Immature natural killer cell (primary cell): ENCODE results near the gene SV2B. TPM values are rescaled to one million over a fixed set of nuclear protein-coding genes. Genes with fewer than 3 reads are reported as not detected.

Experiments
- DNase-seq, 3 donors: peaks; one replicate each; pipeline ENCODE4 v3.0.0; 2022; ENCODE audit warnings: mixed read lengths in 1 of 3
- H3K27ac Mint-ChIP-seq, 6 donors: one replicate each; pipeline ENCODE4 v1.8.0; 2020; ENCODE audit warnings: mixed read lengths in 6 of 6, mild to moderate bottlenecking in 5 of 6, inconsistent platforms in 4 of 6, moderate library complexity in 3 of 6
- H3K27me3 Mint-ChIP-seq, 3 donors: one replicate each; pipeline ENCODE4 v1.8.0; 2020 to 2021; ENCODE audit warnings: low read depth in 3 of 3, mild to moderate bottlenecking in 3 of 3, mixed read lengths in 3 of 3, moderate library complexity in 3 of 3, inconsistent platforms in 1 of 3
- H3K36me3 Mint-ChIP-seq, 3 donors: one replicate each; pipeline ENCODE4 v1.8.0; 2020; ENCODE audit warnings: mixed read lengths in 3 of 3, inconsistent platforms in 2 of 3, mild to moderate bottlenecking in 2 of 3
- H3K4me1 Mint-ChIP-seq, 2 donors: one replicate each; pipeline ENCODE4 v1.8.0; 2020; ENCODE audit warnings: inconsistent platforms in 2 of 2, mild to moderate bottlenecking in 2 of 2, mixed read lengths in 2 of 2, moderate library complexity in 1 of 2
- H3K4me3 Mint-ChIP-seq, 5 donors: one replicate each; pipeline ENCODE4 v1.8.0; 2020; ENCODE audit warnings: mild to moderate bottlenecking in 5 of 5, mixed read lengths in 5 of 5, inconsistent platforms in 3 of 5, moderate library complexity in 3 of 5
- H3K9me3 Mint-ChIP-seq, 6 donors: one replicate each; pipeline ENCODE4 v1.8.0; 2020; ENCODE audit warnings: mild to moderate bottlenecking in 6 of 6, mixed read lengths in 6 of 6, inconsistent platforms in 4 of 6, moderate library complexity in 3 of 6
- polyA plus RNA-seq, 3 donors: library from polyadenylated mRNA; unstranded; fragments of 300-500 nt; fragmentation: Illumina TruSeq; gene quantifications; one replicate each; pipeline ENCODE4 v1.2.3, GENCODE V29; 2021

SV2B gene
- polyA plus RNA-seq, 3 donors from 2014 or later: not detected

DNA sequence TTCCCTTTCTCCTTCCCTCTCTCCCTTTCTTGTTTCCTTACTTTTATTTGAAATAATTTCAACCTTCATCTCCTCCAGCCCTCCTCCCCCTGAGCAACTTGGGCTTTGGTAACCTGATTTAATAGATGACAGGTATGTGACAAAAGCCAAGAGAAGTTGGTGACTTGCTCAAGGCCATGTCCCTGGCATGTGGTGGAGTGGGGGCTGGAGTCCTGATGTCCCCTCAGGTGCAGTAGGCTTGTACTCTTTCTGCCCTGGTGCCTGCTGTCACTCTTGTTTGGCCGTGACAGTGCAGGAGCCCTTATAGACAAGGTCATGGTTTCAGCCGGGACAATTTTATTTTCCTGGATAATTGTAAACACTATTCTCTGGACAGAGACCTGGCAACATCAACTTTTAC is 152.7 kb downstream of the SV2B start:
- DNase-seq: no peak
- Mint-ChIP-seq H3K4me1 (peaks cover 4 to 6% of the 10 kb centered on the region in 2 donors), H3K27me3 (peaks cover 0 to 15% (median 6%) of the 10 kb centered on the region in 3 donors), H3K9me3 (peaks cover 0 to 1% (median 0%) of the 10 kb centered on the region in 6 donors), H3K4me3 (no peak overlapping the region), H3K27ac (no peak overlapping the region), H3K36me3 (no peaks in the 10 kb centered on the region)

DNA sequence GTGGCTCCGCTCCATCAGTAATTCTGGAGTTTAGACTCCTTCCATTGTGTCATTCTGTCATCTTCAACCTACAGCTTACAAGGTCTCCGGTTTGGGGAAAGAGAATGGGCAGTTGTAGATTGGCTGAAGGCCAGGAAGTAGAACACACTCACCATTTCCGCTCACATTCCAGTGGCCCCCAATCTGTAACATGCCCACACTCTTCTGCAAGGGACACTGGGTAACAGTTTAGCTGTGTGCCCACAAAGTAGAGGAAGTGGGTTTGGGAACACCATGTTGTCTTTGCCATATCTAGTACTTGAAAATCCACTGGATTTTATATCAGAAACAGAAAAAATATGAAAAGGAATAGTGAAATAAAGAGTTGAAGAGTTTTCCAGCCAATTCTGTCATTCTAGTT is 153.5 kb downstream of the SV2B start:
- no peak overlapping the region for H3K27ac Mint-ChIP-seq
- H3K9me3 Mint-ChIP-seq: peaks cover 0 to 1% (median 0%) of the 10 kb centered on the region in 6 donors
- H3K36me3 Mint-ChIP-seq: no peaks in the 10 kb centered on the region
- H3K4me1 Mint-ChIP-seq: peaks cover 4 to 6% of the 10 kb centered on the region in 2 donors
- DNase-seq: no peak
- H3K4me3 Mint-ChIP-seq: no peak overlapping the region
- peaks cover 0 to 15% (median 6%) of the 10 kb centered on the region in 3 donors for H3K27me3 Mint-ChIP-seq

DNA sequence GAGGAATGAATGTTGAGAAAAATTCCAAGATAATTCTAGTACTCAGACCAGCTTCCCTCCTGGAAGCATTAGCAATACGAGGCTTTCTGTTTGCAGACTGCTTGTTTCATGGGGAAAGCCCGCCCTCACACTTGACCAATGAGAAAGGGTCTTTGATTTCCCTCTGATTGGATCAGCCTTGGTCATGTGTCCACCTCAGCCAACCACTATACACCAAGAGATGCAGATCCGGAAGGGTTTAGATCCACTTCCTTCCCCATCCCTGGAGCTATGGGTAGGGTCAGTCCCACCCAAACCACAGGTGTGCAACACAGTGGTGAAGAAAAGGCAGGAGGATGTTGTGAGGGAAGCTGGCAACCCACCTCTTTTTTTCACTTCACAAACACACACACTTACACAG is 154.7 kb downstream of the SV2B start:
- Mint-ChIP-seq H3K27me3 (peaks cover 0 to 14% (median 6%) of the 10 kb centered on the region in 3 donors), H3K27ac (no peak overlapping the region), H3K36me3 (no peaks in the 10 kb centered on the region), H3K9me3 (peaks cover 0 to under 1% (median 0%) of the 10 kb centered on the region in 6 donors), H3K4me3 (no peak overlapping the region), H3K4me1 (peaks cover 4 to 6% of the 10 kb centered on the region in 2 donors)
- no peak for DNase-seq

DNA sequence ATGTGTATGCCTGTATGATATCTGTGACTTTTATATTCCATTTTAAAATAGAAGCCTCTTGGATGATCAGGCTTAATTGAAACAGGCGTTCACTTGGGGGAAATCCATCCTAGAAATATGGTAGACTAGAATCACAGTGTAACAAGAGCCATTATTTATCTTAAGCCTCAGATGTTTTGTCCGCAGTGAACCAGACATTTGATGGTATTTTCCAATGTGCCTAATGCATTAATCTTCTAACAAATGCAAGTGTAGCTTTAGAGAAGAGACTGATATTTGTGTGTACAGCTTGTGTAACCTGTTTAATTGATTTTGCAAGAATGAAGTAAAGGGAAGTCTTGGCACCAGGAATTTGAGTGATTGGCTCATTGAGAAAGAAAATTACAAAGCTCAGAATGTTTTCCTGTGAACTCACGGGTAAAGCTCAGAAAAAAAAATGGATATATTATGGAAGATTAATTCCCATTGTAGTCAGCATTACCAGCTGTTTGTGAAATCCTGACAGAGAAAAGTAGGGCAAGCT is 155.7 kb downstream of the SV2B start:
- no peaks in the 10 kb centered on the region for H3K36me3 Mint-ChIP-seq
- H3K27me3 Mint-ChIP-seq: peaks cover 0 to 18% (median 6%) of the 10 kb centered on the region in 3 donors
- DNase-seq: no peak
- H3K27ac Mint-ChIP-seq: no peak overlapping the region
- H3K9me3 Mint-ChIP-seq: no peaks in the 10 kb centered on the region
- no peak overlapping the region for H3K4me3 Mint-ChIP-seq
- H3K4me1 Mint-ChIP-seq: peaks cover 4 to 6% of the 10 kb centered on the region in 2 donors

DNA sequence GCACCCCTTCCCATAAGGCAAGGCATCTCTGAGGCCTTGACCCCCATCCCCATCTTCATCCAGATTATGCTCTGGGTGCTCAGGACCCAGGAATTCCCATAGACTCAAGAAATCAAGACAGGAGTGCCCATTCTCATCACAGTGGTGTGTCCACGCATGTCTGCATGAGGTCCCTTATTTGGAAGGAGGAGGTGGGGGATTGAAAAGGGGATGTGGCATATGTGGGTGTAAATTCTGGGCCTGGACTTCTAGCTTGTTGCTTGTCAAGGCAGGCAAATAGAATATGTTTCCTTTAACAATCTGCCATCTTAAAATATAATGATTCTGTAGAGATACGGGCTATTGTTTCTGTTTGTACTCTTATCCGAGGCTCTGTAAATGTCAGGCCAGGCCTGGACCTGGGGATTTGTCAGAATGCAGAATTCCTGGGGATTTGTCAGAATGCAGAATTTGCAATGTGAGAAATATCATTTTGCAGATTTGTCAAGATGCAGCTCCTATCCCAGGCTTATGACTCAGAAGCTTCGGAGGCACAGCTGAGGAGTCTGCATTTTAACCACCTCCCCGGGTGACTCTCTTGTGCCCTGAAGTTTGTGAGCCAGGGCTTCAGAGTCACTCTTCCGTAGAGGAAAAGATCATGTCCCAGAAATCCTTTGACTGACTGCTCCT is 157.8 kb downstream of the SV2B start:
- Mint-ChIP-seq H3K9me3 (no peaks in the 10 kb centered on the region), H3K27me3 (peaks cover 0 to 13% (median 6%) of the 10 kb centered on the region in 3 donors), H3K4me3 (no peak overlapping the region), H3K36me3 (no peaks in the 10 kb centered on the region), H3K4me1 (peaks cover 4 to 6% of the 10 kb centered on the region in 2 donors), H3K27ac (no peak overlapping the region)
- DNase-seq: no peak

- no peak for DNase-seq
- Mint-ChIP-seq H3K9me3 (no peaks in the 10 kb centered on the region), H3K27ac (no peak overlapping the region), H3K4me3 (no peak overlapping the region), H3K4me1 (peaks cover 4 to 5% of the 10 kb centered on the region in 2 donors), H3K36me3 (no peaks in the 10 kb centered on the region), H3K27me3 (peaks cover 0 to 13% (median 6%) of the 10 kb centered on the region in 3 donors)
These were observed 158.3 kb downstream of the SV2B start for GRCh38 chr15:91258415-91258759.

- DNase-seq: no peak
- Mint-ChIP-seq H3K27me3 (peaks cover 0 to 11% (median 6%) of the 10 kb centered on the region in 3 donors), H3K9me3 (no peaks in the 10 kb centered on the region), H3K4me1 (no peaks in the 10 kb centered on the region), H3K36me3 (no peaks in the 10 kb centered on the region), H3K27ac (no peak overlapping the region), H3K4me3 (no peak overlapping the region)
These were observed 159.0 kb downstream of the SV2B start for GRCh38 chr15:91259077-91259476.

- Mint-ChIP-seq H3K27me3 (peaks cover 0 to 11% (median 0%) of the 10 kb centered on the region in 3 donors), H3K36me3 (no peaks in the 10 kb centered on the region), H3K4me1 (no peaks in the 10 kb centered on the region), H3K4me3 (no peak overlapping the region), H3K9me3 (no peaks in the 10 kb centered on the region), H3K27ac (no peak overlapping the region)
- DNase-seq: no peak
These were observed 161.3 kb downstream of the SV2B start for GRCh38 chr15:91261345-91261744.

DNA sequence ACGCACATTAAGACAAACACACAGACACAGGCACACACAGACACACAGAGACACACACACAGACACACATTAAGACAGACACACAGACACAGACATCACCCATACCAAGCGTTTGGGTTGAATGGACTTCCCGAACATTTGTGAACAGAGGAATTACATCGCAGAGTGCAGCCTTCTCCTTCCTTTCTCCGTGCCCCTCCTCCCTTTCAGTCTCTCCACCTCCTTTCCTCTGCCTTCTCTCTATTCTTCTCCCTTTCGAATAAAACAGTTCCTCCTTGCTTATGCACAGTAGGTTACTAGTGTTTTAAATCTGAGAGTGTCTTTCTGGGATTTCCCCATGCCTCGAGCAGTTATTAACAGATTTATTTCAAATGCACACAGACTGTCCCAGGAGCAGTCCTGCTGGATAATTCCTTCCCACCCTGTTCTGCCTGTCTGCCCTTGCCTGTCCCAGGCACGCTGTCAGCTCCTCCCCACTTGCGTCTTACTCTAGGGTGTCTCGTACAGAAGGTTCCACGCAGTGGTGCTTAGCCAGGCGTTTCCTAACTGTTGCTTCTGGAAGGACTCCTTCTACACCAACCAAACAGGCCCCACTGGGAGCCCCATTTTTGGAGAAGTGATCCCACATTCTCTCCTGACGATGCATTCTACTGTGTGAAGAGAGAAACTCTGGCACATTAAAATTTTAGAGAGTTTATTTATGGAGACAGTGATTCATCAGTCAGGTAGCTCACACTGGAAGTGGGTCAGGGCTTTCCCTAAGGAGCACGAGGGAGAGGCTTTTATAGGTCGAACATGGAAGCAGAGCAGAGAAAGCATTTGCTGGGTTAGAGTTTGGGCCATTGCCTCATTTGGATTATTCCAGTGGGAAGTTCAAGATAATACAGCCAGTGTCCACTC is 163.8 kb downstream of the SV2B start:
- Mint-ChIP-seq H3K36me3 (no peaks in the 10 kb centered on the region), H3K27me3 (peaks cover 0 to 11% (median 0%) of the 10 kb centered on the region in 3 donors)

DNA sequence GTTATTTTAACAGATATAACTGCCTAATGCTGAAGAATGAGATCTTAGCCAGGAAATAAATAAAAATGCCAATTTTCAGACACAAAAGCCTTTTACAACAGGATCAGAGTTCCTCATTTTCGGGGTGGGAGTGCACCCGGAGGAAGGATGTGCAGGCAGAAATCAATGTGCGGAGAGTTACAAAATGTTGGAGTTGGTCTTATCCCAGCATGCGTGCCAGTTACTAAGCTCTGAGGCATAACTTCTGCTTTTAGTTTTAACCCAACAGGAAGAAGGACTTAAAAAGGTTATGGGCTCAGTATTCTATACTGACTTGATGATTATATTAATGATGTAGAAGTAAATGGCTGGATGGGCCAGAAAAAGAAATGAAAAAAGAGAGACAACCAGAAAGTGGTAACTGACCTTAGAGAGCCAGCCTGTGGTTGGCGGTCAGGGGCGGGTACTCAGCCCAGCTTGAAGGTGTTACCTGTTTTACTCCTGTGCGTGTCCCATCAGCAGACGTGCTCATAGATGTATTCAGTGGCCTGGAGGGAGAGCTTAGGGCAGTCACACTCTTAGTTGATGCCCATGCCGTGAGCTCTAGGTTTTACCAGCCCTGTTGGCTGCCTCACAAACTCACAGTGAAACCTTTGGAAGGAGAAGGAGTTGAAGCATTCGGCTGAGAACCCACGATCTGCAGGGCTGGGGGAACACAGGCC is 164.7 kb downstream of the SV2B start:
- no peaks in the 10 kb centered on the region for H3K4me1 Mint-ChIP-seq

More for the DNA sequence above, 163.8 kb downstream of the SV2B start:
- DNase-seq: no peak
- H3K4me3 Mint-ChIP-seq: no peak overlapping the region
- H3K4me1 Mint-ChIP-seq: no peaks in the 10 kb centered on the region
- H3K9me3 Mint-ChIP-seq: no peaks in the 10 kb centered on the region
- H3K27ac Mint-ChIP-seq: no peak overlapping the region

GRCh38 chr15:91265416-91265940 is 165.4 kb downstream of the SV2B start:
- Mint-ChIP-seq H3K36me3 (no peaks in the 10 kb centered on the region), H3K27ac (no peak overlapping the region), H3K9me3 (no peaks in the 10 kb centered on the region), H3K4me3 (no peak overlapping the region), H3K27me3 (peaks cover 0 to 6% (median 2%) of the 10 kb centered on the region in 3 donors), H3K4me1 (no peaks in the 10 kb centered on the region)
- no peak for DNase-seq

More for the DNA sequence above, 164.7 kb downstream of the SV2B start:
- no peaks in the 10 kb centered on the region for H3K9me3 Mint-ChIP-seq
- H3K4me3 Mint-ChIP-seq: no peak overlapping the region
- H3K27me3 Mint-ChIP-seq: peaks cover 0 to 9% (median 2%) of the 10 kb centered on the region in 3 donors
- H3K36me3 Mint-ChIP-seq: no peaks in the 10 kb centered on the region
- DNase-seq: no peak
- H3K27ac Mint-ChIP-seq: no peak overlapping the region

DNA sequence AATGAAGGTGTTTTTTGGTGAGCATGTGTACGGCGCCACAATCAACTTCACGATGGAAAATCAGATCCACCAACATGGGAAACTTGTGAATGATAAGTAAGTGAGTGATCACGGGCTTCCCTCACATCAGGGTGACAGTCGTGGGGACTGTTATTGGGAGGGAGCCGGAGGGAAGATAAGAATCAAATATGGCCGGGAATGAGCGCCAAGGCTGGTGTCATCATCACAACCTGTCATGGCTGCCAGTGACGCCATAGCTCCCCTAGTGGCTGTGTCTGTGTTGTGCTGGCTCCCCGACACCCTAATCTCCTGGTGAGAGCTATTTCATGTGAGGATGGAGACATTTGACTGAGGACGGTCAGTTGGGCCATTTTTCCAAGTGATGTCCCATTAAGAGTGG is 168.5 kb downstream of the SV2B start:
- H3K4me1 Mint-ChIP-seq: peaks cover 1 to 6% of the 10 kb centered on the region in 2 donors
- H3K9me3 Mint-ChIP-seq: no peaks in the 10 kb centered on the region
- H3K36me3 Mint-ChIP-seq: no peaks in the 10 kb centered on the region
- H3K27me3 Mint-ChIP-seq: peaks cover 0 to 18% (median 4%) of the 10 kb centered on the region in 3 donors
- H3K27ac Mint-ChIP-seq: no peak overlapping the region
- no peak for DNase-seq
- no peak overlapping the region for H3K4me3 Mint-ChIP-seq

GRCh38 chr15:91270747-91271146 is 170.7 kb downstream of the SV2B start:
- no peak for DNase-seq
- Mint-ChIP-seq H3K27ac (no peak overlapping the region), H3K36me3 (no peaks in the 10 kb centered on the region), H3K27me3 (peaks cover 0 to 17% (median 5%) of the 10 kb centered on the region in 3 donors), H3K4me3 (no peak overlapping the region), H3K9me3 (no peaks in the 10 kb centered on the region), H3K4me1 (peaks cover 1 to 6% of the 10 kb centered on the region in 2 donors)
